Right lobe of liver (tissue), 4 donors: ENCODE measurements around the gene GPR176.

Source experiments
- CTCF ChIP-seq, 4 donors: fragments of 200-600 bp in 3 of 4; fragments of 450-650 bp in 1 of 4; IDR thresholded peaks; one replicate each; pipeline versions ENCODE4 v1.5.1 to v1.8.0; 2016 to 2022; ENCODE audit warnings: antibody characterized with exemption in 4 of 4, mild to moderate bottlenecking in 2 of 4
- POLR2A ChIP-seq: fragments of 450-650 bp; IDR thresholded peaks from one replicate; pipeline ENCODE4 v1.6.1; 2017; ENCODE audit warnings: antibody characterized with exemption, mild to moderate bottlenecking
- donor health status: DM: no; HTN: no; CAD: no.
- donor health status: DM: no; HTN: no; CAD: no.
- donor health status: DM: no; HTN: yes; CAD: no.

DNA sequence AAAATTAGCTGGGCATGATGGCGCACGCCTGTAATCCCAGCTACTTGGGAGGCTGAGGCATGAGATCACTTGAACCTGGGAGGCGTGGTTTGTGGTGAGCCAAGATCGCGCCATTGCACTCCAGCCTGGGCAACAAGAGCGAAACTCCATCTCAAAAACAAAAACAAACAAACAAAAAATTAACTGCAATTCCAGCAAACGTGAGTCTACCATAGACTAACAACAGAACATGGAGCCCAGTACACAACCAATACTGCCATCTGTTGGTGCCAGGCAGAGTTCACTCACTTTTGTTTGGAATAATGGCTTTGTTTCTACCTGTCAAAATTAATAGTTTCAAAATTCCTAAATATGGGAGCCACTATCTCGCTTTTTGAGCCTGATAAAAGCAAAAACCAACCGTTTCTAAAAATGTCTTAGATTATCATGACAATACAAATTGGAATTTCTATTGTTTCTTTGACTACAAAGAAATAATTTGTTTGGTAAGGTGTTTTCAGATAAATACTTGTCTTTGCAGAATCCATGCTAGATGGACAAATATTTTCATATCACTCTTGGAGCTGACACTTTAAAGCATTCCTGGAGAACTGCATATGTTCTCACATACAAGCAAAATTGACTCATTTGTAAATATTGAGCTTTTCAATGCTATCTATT lies 45.0 kb downstream of the GPR176 start:
- TF ChIP-seq CTCF (IDR thresholded peaks at IDR 0.05) (peak; percentile 65 to 80 (median 78)), POLR2A (no peak)
